COLO668 (cell line): ENCODE results near the gene KLHDC8A.
"Not testable (repeated sequence)": the region's sequence is repeated elsewhere in the genome, so short reads cannot be mapped to it uniquely, and the experiment has no call there.

Experiments
- DNase-seq: peaks from one replicate; lab custom pipeline; 2025; ENCODE audit not compliant: unreplicated experiment; lab: John Stamatoyannopoulos, UW

KLHDC8A gene

GRCh38 chr1:205371871-205372660 lies 15.3 kb upstream of the KLHDC8A start:
- no peak for DNase-seq

GRCh38 chr1:205370780-205371179 lies 14.1 kb upstream of the KLHDC8A start:
- no peak for DNase-seq

- no peak for DNase-seq
Measured at GRCh38 chr1:205369701-205370123, 13.0 kb upstream of the KLHDC8A start.

- no peak for DNase-seq
Measured at GRCh38 chr1:205368478-205368877, 11.8 kb upstream of the KLHDC8A start.

GRCh38 chr1:205365945-205366463 lies 9.3 kb upstream of the KLHDC8A start:
- DNase-seq: peak; percentile 35

- DNase-seq: not testable (repeated sequence)
Measured at GRCh38 chr1:205365086-205365485, 8.4 kb upstream of the KLHDC8A start.

GRCh38 chr1:205360891-205361290 lies 4.2 kb upstream of the KLHDC8A start:
- no peak for DNase-seq

GRCh38 chr1:205359771-205360565 lies 3.2 kb upstream of the KLHDC8A start:
- DNase-seq: no peak

- DNase-seq: no peak
Measured at GRCh38 chr1:205358579-205358978, 1.9 kb upstream of the KLHDC8A start.

- no peak for DNase-seq
Measured at GRCh38 chr1:205357567-205357966, 845 bp upstream of the KLHDC8A start.

- DNase-seq: no peak
Measured at GRCh38 chr1:205355075-205355453, 1.7 kb downstream of the KLHDC8A start.

GRCh38 chr1:205354259-205355074 lies 2.3 kb downstream of the KLHDC8A start:
- peak; percentile 58 for DNase-seq

GRCh38 chr1:205353612-205354011 lies 3.1 kb downstream of the KLHDC8A start:
- DNase-seq: no peak

GRCh38 chr1:205353191-205353590 lies 3.5 kb downstream of the KLHDC8A start:
- no peak for DNase-seq

GRCh38 chr1:205351984-205352713 lies 4.6 kb downstream of the KLHDC8A start:
- DNase-seq: peak; percentile 83

GRCh38 chr1:205350691-205351141 lies 6.0 kb downstream of the KLHDC8A start:
- no peak for DNase-seq

GRCh38 chr1:205350124-205350523 lies 6.6 kb downstream of the KLHDC8A start:
- DNase-seq: no peak

- no peak for DNase-seq
Measured at GRCh38 chr1:205348554-205349487, 7.9 kb downstream of the KLHDC8A start.

GRCh38 chr1:205346956-205347574 lies 9.7 kb downstream of the KLHDC8A start:
- no peak for DNase-seq
